ENCODE measurements around the gene SLC25A14. TPM values are rescaled to one million over a fixed set of nuclear protein-coding genes. Genes with fewer than 3 reads are reported as not detected.

Gene SLC25A14
- total and polyA plus RNA-seq, 3 experiments from 2014 or later: 9.5 to 15.5 (median 14.1) TPM

DNA sequence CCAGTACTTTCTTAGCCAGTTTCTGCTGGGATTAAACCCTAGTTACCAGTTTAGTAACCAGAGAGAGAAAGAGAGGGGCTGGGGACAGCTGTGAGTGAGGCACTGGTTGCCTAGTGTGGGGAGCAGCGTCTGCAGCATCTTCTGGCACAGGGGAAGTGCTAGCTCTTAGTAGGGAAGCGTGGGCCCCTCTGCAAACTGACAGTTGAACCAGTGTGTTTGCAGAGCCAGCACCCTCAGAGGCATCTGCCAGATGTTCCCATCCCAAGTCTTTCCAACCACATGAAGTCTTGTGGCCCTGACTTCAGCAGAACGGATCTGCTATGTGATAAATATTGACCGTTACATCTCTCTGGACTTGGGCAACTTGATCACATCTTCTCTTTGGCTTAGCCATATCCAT, 77.1 kb downstream of the SLC25A14 start:
- H3K27ac Mint-ChIP-seq: no peak overlapping the region
- CTCF ChIA-PET: no interaction called here
- no peak for DNase-seq

GRCh38 chrX:130418066-130418465, 78.3 kb downstream of the SLC25A14 start:
- Mint-ChIP-seq H3K36me3 (peaks cover 0 to 11% (median 0%) of the 10 kb centered on the region in 3 donors), H3K4me1 (peaks cover 8 to 19% (median 9%) of the 10 kb centered on the region in 3 donors), H3K27ac (no peak overlapping the region), H3K9me3 (no peaks in the 10 kb centered on the region), H3K27me3 (peaks cover 0 to 6% of the 10 kb centered on the region in 2 donors), H3K4me3 (no peak overlapping the region)
- ChIA-PET POLR2A (no interaction called here), CTCF (no interaction called here)
- Histone ChIP-seq H3K36me3 (ENCODE audit: insufficient read depth, low read length) (no peaks in the 10 kb centered on the region), H3K9me3 (ENCODE audit: low read length) (no peaks in the 10 kb centered on the region), H3K27ac (ENCODE audit: low read depth, low read length) (no peak overlapping the region), H3K4me1 (ENCODE audit: insufficient read depth, low read length) (no peaks in the 10 kb centered on the region), H3K4me3 (ENCODE audit: low read length) (no peak overlapping the region), H3K27me3 (ENCODE audit: insufficient read depth, low read length, poor library complexity, severe bottlenecking) (no peaks in the 10 kb centered on the region)
- no peak for DNase-seq

More for the DNA sequence above, 77.1 kb downstream of the SLC25A14 start:
- Histone ChIP-seq H3K4me3 (ENCODE audit: low read length) (no peak overlapping the region), H3K27me3 (ENCODE audit: insufficient read depth, low read length, poor library complexity, severe bottlenecking) (no peaks in the 10 kb centered on the region), H3K9me3 (ENCODE audit: low read length) (no peaks in the 10 kb centered on the region), H3K4me1 (ENCODE audit: insufficient read depth, low read length) (no peaks in the 10 kb centered on the region), H3K36me3 (ENCODE audit: insufficient read depth, low read length) (no peaks in the 10 kb centered on the region), H3K27ac (ENCODE audit: low read depth, low read length) (no peak overlapping the region)
- Mint-ChIP-seq H3K4me1 (peaks cover 8 to 19% (median 9%) of the 10 kb centered on the region in 3 donors), H3K36me3 (peaks cover 0 to 21% (median 0%) of the 10 kb centered on the region in 3 donors), H3K27me3 (peaks cover 0 to 3% of the 10 kb centered on the region in 2 donors), H3K9me3 (no peaks in the 10 kb centered on the region), H3K4me3 (no peak overlapping the region)
- POLR2A ChIA-PET: no interaction called here

DNA sequence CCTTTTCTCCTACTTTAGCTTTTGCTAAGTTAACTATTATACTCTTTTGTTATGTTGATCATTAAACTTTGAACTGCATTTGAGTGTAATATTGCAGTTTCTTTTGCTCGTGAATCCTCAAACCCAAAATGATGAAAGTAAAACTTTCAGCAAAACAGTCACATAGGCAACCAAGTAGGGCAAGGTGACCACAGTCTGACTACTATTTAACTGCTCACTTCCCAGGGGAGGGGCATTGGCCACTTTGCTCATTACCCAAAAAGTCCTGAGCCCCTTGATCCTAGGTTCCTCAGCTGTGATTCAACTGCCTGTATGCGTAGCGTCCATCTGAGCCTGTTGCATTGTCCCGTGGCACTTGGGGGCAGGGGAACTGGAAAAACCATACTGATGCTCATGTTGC, 79.0 kb downstream of the SLC25A14 start:
- ChIA-PET CTCF (no interaction called here), POLR2A (no interaction called here)
- Histone ChIP-seq H3K27ac (ENCODE audit: low read depth, low read length) (no peak overlapping the region), H3K4me3 (ENCODE audit: low read length) (no peak overlapping the region), H3K36me3 (ENCODE audit: insufficient read depth, low read length) (no peaks in the 10 kb centered on the region), H3K4me1 (ENCODE audit: insufficient read depth, low read length) (no peaks in the 10 kb centered on the region), H3K27me3 (ENCODE audit: insufficient read depth, low read length, poor library complexity, severe bottlenecking) (no peaks in the 10 kb centered on the region), H3K9me3 (ENCODE audit: low read length) (no peaks in the 10 kb centered on the region)
- DNase-seq: no peak
- Mint-ChIP-seq H3K27ac (no peak overlapping the region), H3K4me3 (no peak overlapping the region), H3K36me3 (peaks cover 0 to 7% (median 0%) of the 10 kb centered on the region in 3 donors), H3K4me1 (peaks cover 8 to 19% (median 9%) of the 10 kb centered on the region in 3 donors), H3K27me3 (peaks cover 0 to 6% of the 10 kb centered on the region in 2 donors), H3K9me3 (no peaks in the 10 kb centered on the region)

- H3K27me3 Mint-ChIP-seq: peaks cover 0 to 7% of the 10 kb centered on the region in 2 donors
- Histone ChIP-seq H3K4me3 (ENCODE audit: low read length) (no peak overlapping the region), H3K9me3 (ENCODE audit: low read length) (no peaks in the 10 kb centered on the region), H3K27me3 (ENCODE audit: insufficient read depth, low read length, poor library complexity, severe bottlenecking) (no peaks in the 10 kb centered on the region), H3K36me3 (ENCODE audit: insufficient read depth, low read length) (no peaks in the 10 kb centered on the region), H3K4me1 (ENCODE audit: insufficient read depth, low read length) (no peaks in the 10 kb centered on the region), H3K27ac (ENCODE audit: low read depth, low read length) (no peak overlapping the region)
- ChIA-PET POLR2A (no interaction called here), CTCF (no interaction called here)
- H3K4me3 Mint-ChIP-seq: no peak overlapping the region
- H3K36me3 Mint-ChIP-seq: peaks cover 0 to 2% (median 0%) of the 10 kb centered on the region in 3 donors
- peaks cover 8 to 18% (median 9%) of the 10 kb centered on the region in 3 donors for H3K4me1 Mint-ChIP-seq
- no peaks in the 10 kb centered on the region for H3K9me3 Mint-ChIP-seq
- H3K27ac Mint-ChIP-seq: no peak overlapping the region
- DNase-seq: no peak
Measured at GRCh38 chrX:130419263-130419662, 79.5 kb downstream of the SLC25A14 start.

Other genes with a start within 250 kb of the SLC25A14 start
- 10 to 100 TPM; 23.8 to 24.7 TPM for gene ELF4, start 229.4 kb upstream of the SLC25A14 start, total RNA-seq
- gene ELF4, start 229.4 kb upstream of the SLC25A14 start, polyA plus RNA-seq: 19.5 TPM
- 10 to 100 TPM; 57.7 to 58.2 TPM for gene AIFM1, start 174.1 kb upstream of the SLC25A14 start, total RNA-seq
- 34.8 TPM for gene AIFM1, start 174.1 kb upstream of the SLC25A14 start, polyA plus RNA-seq
- 10 to 100 TPM in 1 of 2 experiments, 1 to 10 TPM in 1; 9.0 to 10.6 TPM for gene RAB33A, start 168.0 kb upstream of the SLC25A14 start, total RNA-seq
- gene RAB33A, start 168.0 kb upstream of the SLC25A14 start, polyA plus RNA-seq: 11.0 TPM
- gene ZNF280C, start 71.0 kb upstream of the SLC25A14 start, total RNA-seq: 1 to 10 TPM; 7.1 to 7.6 TPM
- 2.2 TPM for gene ZNF280C, start 71.0 kb upstream of the SLC25A14 start, polyA plus RNA-seq
- not detected for gene GPR119, start 45.8 kb downstream of the SLC25A14 start, total RNA-seq
- not detected for gene GPR119, start 45.8 kb downstream of the SLC25A14 start, polyA plus RNA-seq
- gene RBMX2, start 62.1 kb downstream of the SLC25A14 start, total RNA-seq: 10 to 100 TPM; 29.2 to 29.8 TPM
- 25.7 TPM for gene RBMX2, start 62.1 kb downstream of the SLC25A14 start, polyA plus RNA-seq

Data from CD8-positive, alpha-beta memory T cell (primary cell).